ENCODE data around the gene OR5B3. TPM values are rescaled to one million over a fixed set of nuclear protein-coding genes. Genes with fewer than 3 reads are reported as not detected.
"Not testable (repeated sequence)": the region's sequence is repeated elsewhere in the genome, so short reads cannot be mapped to it uniquely, and the experiment has no call there.

OR5B3 gene
- not detected for polyA plus RNA-seq (ENCODE audit: insufficient read length in 4 of 4)

DNA sequence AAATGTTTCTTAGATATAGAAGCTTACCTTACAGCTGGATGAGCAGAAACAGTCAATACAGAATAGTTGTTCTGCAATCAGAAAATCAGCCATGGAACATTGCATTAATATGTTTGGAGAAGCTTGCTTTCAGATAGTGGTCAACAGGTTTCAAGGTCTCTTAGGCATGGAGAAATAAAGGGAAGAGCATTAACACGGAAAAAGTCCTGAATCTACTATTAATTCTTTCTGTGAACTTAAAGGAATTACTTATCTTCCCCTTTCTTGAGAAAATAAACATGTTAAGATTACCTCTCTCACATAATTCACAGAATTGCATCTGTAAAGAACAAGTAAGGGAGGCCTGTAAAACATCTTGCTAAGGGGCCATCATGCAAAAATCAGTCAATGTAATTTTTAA, at the start of gene OR5B3:
OR5B3 (minus strand) TSS at position 101 of the 400 bp plus-strand sequence. CDS start 3,465 bp downstream, outside the sequence.
- no peak for DNase-seq (ENCODE audit: low read depth in 4 of 4, low spot score in 3 of 4)

DNA sequence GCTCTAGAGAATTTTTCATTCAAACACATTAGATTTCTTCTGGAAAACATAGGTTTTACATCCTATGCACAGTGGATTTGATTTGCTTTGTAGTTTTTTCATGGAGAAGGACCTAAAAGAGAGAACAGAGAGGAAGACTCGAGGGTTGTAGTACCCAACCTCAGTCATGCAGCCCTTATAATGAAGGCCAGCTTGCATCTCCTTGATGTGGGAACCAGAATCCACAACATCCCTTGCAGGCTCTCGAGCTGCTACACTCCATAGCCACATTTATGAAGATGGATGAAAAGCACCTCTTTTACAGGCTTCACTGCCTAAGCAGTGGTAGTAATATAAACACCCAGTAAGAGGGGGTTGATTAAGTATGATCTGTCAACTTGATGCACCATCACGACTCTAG, 44.9 kb upstream of the OR5B3 start:
- no peak for DNase-seq (ENCODE audit: low read depth in 4 of 4, low spot score in 3 of 4)

- no peak for DNase-seq (ENCODE audit: low read depth in 4 of 4, low spot score in 3 of 4)
Measured at GRCh38 chr11:58446294-58446693, 39.6 kb upstream of the OR5B3 start.

DNA sequence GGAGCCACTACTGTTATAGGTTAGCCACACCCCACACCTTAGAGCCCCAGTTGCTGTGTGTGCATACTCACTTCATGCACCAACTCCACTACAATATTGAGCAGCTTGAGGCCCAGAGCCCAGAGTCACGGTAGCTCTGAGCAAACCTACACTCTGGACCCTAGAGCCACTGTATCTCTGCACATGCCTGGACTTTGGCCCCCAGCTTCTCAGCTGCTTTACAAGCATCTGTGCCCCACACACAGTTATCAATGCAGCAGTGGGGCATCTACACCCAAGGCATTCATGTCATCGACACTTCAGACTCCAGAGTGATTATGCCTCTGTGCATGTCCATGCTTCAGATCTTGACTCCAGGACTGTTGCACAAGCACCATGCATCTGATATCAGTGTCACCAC, 37.6 kb upstream of the OR5B3 start:
- no peak for DNase-seq (ENCODE audit: low read depth in 4 of 4, low spot score in 3 of 4)

DNA sequence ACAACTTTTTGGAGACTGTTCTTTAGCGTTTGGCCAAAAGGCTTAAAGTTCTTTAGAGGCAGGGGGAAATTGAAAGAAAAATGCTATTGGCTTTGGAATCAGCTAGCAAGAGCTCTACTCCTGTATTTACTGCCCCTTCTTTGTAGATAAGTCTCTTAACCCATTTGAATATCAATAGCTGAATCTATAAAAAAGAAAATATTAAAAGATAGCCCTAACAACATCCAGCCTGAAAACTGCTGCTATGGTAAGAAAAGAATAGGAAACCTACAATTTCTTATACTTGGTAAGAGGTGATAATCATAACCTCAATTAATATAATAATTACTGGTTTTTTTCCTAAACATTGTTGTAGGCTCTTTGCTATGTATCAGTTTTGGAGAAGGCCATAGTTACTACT, 35.5 kb upstream of the OR5B3 start, which contains the start of gene OR5B12:
OR5B12 (minus strand) TSS at position 101 of the 400 bp plus-strand sequence. CDS start 2,085 bp downstream, outside the sequence.
- DNase-seq (ENCODE audit: low read depth in 4 of 4, low spot score in 3 of 4) = no peak

- no peak for DNase-seq (ENCODE audit: low read depth in 4 of 4, low spot score in 3 of 4)
Measured at GRCh38 chr11:58438486-58438885, 31.8 kb upstream of the OR5B3 start.

DNA sequence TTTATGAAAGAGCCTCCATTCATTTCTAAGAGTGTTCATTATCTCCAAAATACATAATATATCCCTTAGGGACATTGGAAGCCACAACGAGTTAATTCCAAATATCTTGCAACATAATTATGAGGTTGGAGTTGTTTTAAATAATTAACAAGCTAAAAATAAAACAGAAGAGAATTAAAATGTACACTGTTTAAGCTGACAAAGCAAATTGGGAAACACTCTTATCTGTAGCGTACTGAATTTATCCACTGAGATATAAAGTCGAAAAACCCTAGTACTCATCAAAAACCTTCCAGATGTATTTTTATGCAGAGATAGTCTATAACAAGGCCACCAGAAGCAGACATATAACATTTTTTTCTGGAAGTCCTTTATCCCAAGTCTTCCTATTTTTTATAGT, 27.5 kb upstream of the OR5B3 start:
- no peak for DNase-seq (ENCODE audit: low read depth in 4 of 4, low spot score in 3 of 4)

DNA sequence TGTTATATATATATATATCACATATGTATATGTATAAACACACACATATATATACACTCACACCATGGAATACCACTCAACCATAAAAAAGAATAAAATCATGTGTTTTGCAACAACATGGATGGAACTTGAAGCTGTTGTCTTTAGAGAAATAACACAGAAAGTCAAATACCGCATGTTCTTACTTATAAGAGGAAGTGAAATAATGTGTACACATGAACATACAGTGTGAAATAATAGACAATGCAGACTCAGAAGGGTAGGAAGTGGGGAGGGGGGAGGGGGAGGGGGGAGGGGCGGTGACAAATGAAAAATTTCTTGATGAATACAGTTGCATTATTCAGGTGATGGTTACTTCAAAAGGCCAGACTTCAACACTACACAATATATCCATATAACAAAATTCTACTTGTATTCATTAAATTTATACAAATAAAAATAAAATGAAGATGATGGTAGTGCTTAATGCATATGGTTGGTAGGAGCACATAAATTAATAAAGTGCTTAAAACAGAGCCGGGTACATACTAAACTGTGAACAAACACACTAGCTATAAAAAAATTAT, 27.0 kb upstream of the OR5B3 start:
- no peak for DNase-seq (ENCODE audit: low read depth in 4 of 4, low spot score in 3 of 4)

DNA sequence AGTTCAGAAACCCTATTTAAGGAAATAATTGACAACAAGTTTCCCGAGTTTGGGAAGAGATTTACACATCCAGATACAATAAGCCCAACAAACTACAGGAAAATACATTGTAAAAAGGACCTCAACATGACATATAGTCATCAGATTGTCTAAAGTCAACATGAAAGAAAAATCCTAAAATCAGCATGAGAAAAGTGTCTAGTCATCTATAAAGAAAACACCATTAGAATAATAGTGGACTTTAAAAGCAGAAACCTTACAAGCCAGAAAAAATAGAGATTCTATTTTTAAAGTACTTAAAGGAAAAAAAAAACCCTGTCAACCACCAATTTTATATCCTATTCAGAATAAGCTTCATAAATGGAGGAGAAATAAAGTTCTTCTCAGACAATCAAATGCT, 22.6 kb upstream of the OR5B3 start:
- no peak for DNase-seq (ENCODE audit: low read depth in 4 of 4, low spot score in 3 of 4)

DNA sequence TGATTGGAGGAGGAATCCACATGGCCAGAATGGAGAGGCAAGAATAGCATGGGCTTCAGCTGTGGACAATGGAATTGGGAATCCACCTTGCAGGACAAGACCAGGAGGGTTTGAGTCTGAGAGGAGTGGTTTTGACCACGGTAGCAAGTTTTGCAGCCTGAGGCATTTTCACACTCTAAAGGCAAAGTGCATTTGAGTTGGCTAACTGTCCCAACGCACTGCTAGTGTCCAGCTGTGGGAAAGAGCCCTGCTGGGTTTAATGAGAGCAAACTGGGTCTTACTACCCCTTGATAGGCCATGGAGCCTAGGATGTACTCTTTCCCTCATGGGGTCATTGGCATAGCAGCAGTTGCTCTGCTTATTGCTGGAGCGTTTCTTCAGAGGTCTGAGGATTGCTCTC, 21.3 kb upstream of the OR5B3 start, which contains the start of gene OR5B2:
OR5B2 (minus strand) TSS at position 101 of the 400 bp plus-strand sequence. CDS start 4,860 bp downstream, outside the sequence.
- no peak for DNase-seq (ENCODE audit: low read depth in 4 of 4, low spot score in 3 of 4)

- DNase-seq (ENCODE audit: low read depth in 4 of 4, low spot score in 3 of 4) = not testable (repeated sequence)
Measured at GRCh38 chr11:58399622-58400021, 7.1 kb downstream of the OR5B3 start.

GRCh38 chr11:58395581-58395980, 11.1 kb downstream of the OR5B3 start:
- no peak for DNase-seq (ENCODE audit: low read depth in 4 of 4, low spot score in 3 of 4)

DNA sequence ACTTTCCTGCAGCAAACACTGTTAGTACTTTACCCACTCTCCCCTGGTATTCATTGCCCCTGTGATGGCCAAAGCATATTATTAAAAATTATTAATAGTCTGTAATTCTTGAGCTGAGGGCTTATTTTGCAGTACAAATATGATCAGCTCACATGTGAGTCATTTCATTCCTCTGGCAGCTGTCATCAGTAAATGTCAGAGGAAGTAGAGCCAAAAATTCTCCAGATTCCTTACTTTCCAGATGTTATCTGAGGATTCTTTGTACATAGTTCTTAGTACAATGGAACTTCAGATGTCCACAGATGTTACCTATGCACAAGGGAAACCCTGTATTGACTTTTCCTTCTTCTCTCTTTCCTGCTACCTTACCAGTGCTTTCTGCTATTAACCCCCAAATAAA, 12.5 kb downstream of the OR5B3 start:
- no peak for DNase-seq (ENCODE audit: low read depth in 4 of 4, low spot score in 3 of 4)

GRCh38 chr11:58392746-58393145, 13.9 kb downstream of the OR5B3 start:
- DNase-seq (ENCODE audit: low read depth in 4 of 4, low spot score in 3 of 4) = no peak

GRCh38 chr11:58391879-58392278, 14.8 kb downstream of the OR5B3 start:
- DNase-seq (ENCODE audit: low read depth in 4 of 4, low spot score in 3 of 4) = no peak

GRCh38 chr11:58390551-58391063, 16.1 kb downstream of the OR5B3 start:
- no peak for DNase-seq (ENCODE audit: low read depth in 4 of 4, low spot score in 3 of 4)

- DNase-seq (ENCODE audit: low read depth in 4 of 4, low spot score in 3 of 4) = no peak
Measured at GRCh38 chr11:58358969-58359368, 47.7 kb downstream of the OR5B3 start, which contains the start of gene OR5B17. Gene OR5B17, minus strand, starts transcription at chr11:58359069. Its CDS starts 0 bp downstream, at chr11:58359069.

DNA sequence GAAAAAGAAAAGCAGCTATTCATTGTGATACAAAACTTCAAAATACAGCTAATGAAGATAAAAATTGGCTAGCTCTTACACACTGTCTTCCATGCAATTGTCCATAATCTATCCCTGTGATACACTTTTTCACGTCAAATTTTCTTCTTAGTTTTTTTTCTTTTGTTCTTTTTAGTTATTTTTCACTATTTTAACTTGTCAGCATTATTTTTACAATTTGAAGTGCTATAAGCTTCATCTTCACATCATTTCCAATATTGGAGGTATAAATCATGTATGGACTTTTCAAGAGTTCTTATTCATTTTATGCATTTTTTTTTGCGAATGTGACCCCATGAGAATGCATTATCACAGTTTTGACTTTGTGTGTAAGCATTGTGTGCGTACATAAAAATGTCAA, 51.9 kb downstream of the OR5B3 start:
- no peak for DNase-seq (ENCODE audit: low read depth in 4 of 4, low spot score in 3 of 4)
